Neuronal stem cell (in vitro differentiated cells): Measurements from ENCODE around the gene RPTN.

ENCODE experiments used
- DNase-seq: peaks from one replicate; pipeline ENCODE4 v3.0.0-alpha.2; 2013; ENCODE audit warnings: low spot score
- H2AFZ ChIP-seq: one replicate; pipeline ENCODE4 v1.6.1; 2013; ENCODE audit warnings: mild to moderate bottlenecking, low read length, inconsistent platforms
- H2AK5ac ChIP-seq: 2 replicates; pipeline ENCODE4 v1.6.1; 2013; ENCODE audit warnings: low read depth, mild to moderate bottlenecking, inconsistent platforms, low read length, moderate library complexity, mixed read lengths
- H2BK120ac ChIP-seq: 2 replicates; pipeline ENCODE4 v1.6.1; 2013; ENCODE audit warnings: low read depth, mild to moderate bottlenecking, inconsistent platforms, low read length, moderate library complexity, mixed read lengths
- H2BK12ac ChIP-seq: one replicate; pipeline ENCODE4 v1.6.1; 2013; ENCODE audit warnings: low read length, inconsistent platforms
- H2BK15ac ChIP-seq: 2 replicates; pipeline ENCODE4 v1.6.1; 2013; ENCODE audit warnings: mild to moderate bottlenecking, low read length, inconsistent platforms, mixed read lengths
- H2BK5ac ChIP-seq: one replicate; pipeline ENCODE4 v1.6.1; 2013; ENCODE audit warnings: inconsistent platforms, mild to moderate bottlenecking, low read length, moderate library complexity
- H3K14ac ChIP-seq: one replicate; pipeline ENCODE4 v1.6.1; 2013; ENCODE audit warnings: low read length, inconsistent platforms
- H3K18ac ChIP-seq: 2 replicates; pipeline ENCODE4 v1.6.1; 2013; ENCODE audit warnings: low read length, inconsistent platforms
- H3K23ac ChIP-seq: 2 replicates; pipeline ENCODE4 v1.6.1; 2013; ENCODE audit warnings: low read depth, mild to moderate bottlenecking, mixed read lengths, low read length, inconsistent platforms; ENCODE audit not compliant: poor library complexity
- H3K27ac ChIP-seq: replicated peaks from 3 replicates; pipeline ENCODE4 v1.5.1; 2013; ENCODE audit warnings: low read length, inconsistent platforms
- H3K27me3 ChIP-seq, 3 experiments: 2 replicates each; pipeline ENCODE4 v1.6.1; 2013; ENCODE audit warnings: low read length in 3 of 3, mild to moderate bottlenecking in 2 of 3, inconsistent platforms in 1 of 3, low read depth in 1 of 3, mixed read lengths in 1 of 3, moderate library complexity in 1 of 3; ENCODE audit not compliant: control insufficient read depth in 3 of 3, insufficient read depth in 3 of 3
- H3K36me3 ChIP-seq, 2 donors: replicated peaks in 1 of 2; 2 replicates each; pipeline ENCODE4 v1.6.1; 2013; ENCODE audit warnings: low read length in 2 of 2; ENCODE audit not compliant: control insufficient read depth in 2 of 2, insufficient read depth in 2 of 2
- H3K4ac ChIP-seq: 2 replicates; pipeline ENCODE4 v1.6.1; 2013; ENCODE audit warnings: inconsistent platforms, mild to moderate bottlenecking, low read length, moderate library complexity
- H3K4me1 ChIP-seq, 2 donors: 1 replicate in 1 of 2; 2 replicates in 1 of 2; pipeline ENCODE4 v1.6.1; 2013; ENCODE audit warnings: low read length in 2 of 2, low read depth in 1 of 2; ENCODE audit not compliant: control insufficient read depth in 2 of 2, insufficient read depth in 1 of 2
- H3K4me2 ChIP-seq: one replicate; pipeline ENCODE4 v1.6.1; 2013; ENCODE audit warnings: mild to moderate bottlenecking, low read length, inconsistent platforms; ENCODE audit not compliant: insufficient read depth, poor library complexity, severe bottlenecking
- H3K4me3 ChIP-seq, 2 donors: 2 replicates each; pipeline ENCODE4 v1.5.1; 2013; ENCODE audit warnings: low read length in 2 of 2, mild to moderate bottlenecking in 2 of 2, inconsistent platforms in 1 of 2, moderate library complexity in 1 of 2
- H3K79me1 ChIP-seq: one replicate; pipeline ENCODE4 v1.6.1; 2013; ENCODE audit warnings: low read depth, mild to moderate bottlenecking, inconsistent platforms, low read length, moderate library complexity
- H3K9ac ChIP-seq: one replicate; pipeline ENCODE4 v1.6.1; 2013; ENCODE audit warnings: mild to moderate bottlenecking, low read depth, low read length, inconsistent platforms; ENCODE audit not compliant: poor library complexity
- H3K9me3 ChIP-seq, 2 donors: replicated peaks in 1 of 2; 2 replicates each; pipeline versions ENCODE3 to v1.6.1; 2013; ENCODE audit warnings: low read length in 2 of 2, mild to moderate bottlenecking in 2 of 2, inconsistent platforms in 1 of 2, low read depth in 1 of 2, mixed read lengths in 1 of 2, moderate library complexity in 1 of 2; ENCODE audit not compliant: control insufficient read depth in 2 of 2, insufficient read depth in 1 of 2
- H4K8ac ChIP-seq: one replicate; pipeline ENCODE4 v1.6.1; 2013; ENCODE audit warnings: low read depth, mild to moderate bottlenecking, inconsistent platforms, low read length, moderate library complexity
- H4K91ac ChIP-seq: one replicate; pipeline ENCODE4 v1.6.1; 2013; ENCODE audit warnings: low read length, low read depth, mild to moderate bottlenecking, inconsistent platforms; ENCODE audit not compliant: poor library complexity
- WGBS, 2 donors: extraction: QIAGEN DNeasy Blood & Tissue Kit; methylation state at CpG; one replicate each; pipeline ENCODE4 v1.1.7; 2013; ENCODE audit warnings: missing lambda C conversion rate in 2 of 2, mixed read lengths in 1 of 2; ENCODE audit not compliant: insufficient read length in 2 of 2, insufficient replicate concordance in 1 of 2; ENCODE audit errors: extremely low coverage in 2 of 2; 5-methylcytosine and 5-hydroxymethylcytosine counted together

RPTN gene

DNA sequence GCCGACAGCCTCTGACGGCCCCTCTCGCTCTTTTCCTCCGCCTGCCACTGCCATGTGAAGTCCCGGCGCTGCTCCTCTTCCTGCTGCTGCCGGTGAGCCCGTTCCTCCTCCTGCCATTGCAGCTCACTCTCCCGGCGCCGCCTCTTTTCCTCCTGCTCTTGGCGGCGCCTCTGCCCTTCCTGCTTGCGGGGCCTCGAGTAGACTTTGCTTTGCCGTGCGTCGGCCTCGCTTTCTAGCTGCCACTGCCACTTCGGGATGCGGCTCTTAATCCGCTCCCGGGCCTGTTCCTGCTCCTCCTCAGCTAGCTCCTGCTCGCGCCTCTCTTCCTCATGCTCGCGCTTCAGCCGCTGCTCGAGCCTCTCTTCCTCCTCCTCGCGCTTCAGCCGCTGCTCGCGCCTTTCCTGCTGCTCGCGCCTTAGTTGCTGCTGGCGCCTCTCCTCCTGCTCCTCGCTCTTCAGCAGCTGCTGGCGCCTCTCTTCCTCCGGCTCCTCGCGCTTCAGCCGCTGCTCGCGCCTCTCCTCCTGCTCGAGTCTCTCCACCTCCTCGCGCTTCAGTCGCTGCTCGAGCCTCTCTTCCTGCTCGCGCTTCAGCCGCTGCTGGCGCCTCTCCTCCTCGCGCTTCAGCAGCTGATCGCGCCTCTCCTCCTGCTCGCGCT, 48.0 kb downstream of the RPTN start:
- peak overlapping the region; percentile 84 for H2BK12ac ChIP-seq
- H2AFZ ChIP-seq, result peak overlapping the region; percentile 87
- H3K79me1 ChIP-seq, result peaks cover 2% of the 10 kb centered on the region
- DNase-seq, result peak; percentile 20
- H3K23ac ChIP-seq, result peak overlapping the region; percentile 65
- H3K4me3 ChIP-seq, result peak overlapping the region; percentile 29 to 65
- H2BK15ac ChIP-seq, result no peak overlapping the region
- H4K8ac ChIP-seq, result no peak overlapping the region
- peaks cover 0 to 16% of the 10 kb centered on the region in 2 donors for H3K4me1 ChIP-seq
- peak overlapping the region; percentile 66 for H3K4me2 ChIP-seq
- no CpG with 5 or more reads among the region's 60 CpGs for WGBS, 2 donors
- no peak overlapping the region for H3K4ac ChIP-seq
- H2BK120ac ChIP-seq, result peak overlapping the region; percentile 97
- H3K27ac ChIP-seq, result no peak overlapping the region
- no peak overlapping the region for H4K91ac ChIP-seq
- peaks cover 14 to 52% of the 10 kb centered on the region in 2 donors for H3K9me3 ChIP-seq
- H3K14ac ChIP-seq, result peak overlapping the region; percentile 38
- H2AK5ac ChIP-seq, result peak overlapping the region; percentile 75
- H3K36me3 ChIP-seq, result no peaks in the 10 kb centered on the region
- H3K18ac ChIP-seq, result peak overlapping the region; percentile 90
- peak overlapping the region; percentile 70 for H3K9ac ChIP-seq
- H3K27me3 ChIP-seq, result peaks cover 52 to 73% (median 68%) of the 10 kb centered on the region in 3 experiments
- no peak overlapping the region for H2BK5ac ChIP-seq

DNA sequence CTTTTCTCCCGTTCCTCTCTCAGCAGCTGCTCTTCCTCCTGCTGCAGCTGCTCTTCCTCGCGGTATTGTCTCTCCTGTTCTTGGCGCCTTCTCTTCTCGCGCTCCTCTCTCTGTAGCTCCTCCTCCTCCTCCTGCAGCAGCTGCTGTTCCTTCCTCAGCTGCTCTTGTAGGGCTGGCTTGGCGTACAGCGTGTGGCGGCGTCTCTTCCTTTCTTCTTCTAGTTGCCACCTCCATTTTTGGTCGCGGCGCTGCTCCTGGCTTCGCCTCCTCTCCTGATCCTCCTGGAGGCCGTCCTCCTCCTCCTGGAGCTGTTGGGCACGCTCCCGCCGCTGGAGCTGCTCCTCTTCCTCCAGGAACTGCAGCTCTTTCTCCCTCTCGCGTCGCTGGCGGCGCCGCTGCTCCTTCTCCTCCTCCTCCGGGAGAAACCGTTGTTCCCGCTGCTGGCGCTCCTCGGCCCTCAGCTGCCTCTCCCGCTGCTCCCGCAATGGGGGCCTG, 48.6 kb downstream of the RPTN start:
- Histone ChIP-seq H2BK12ac (no peak overlapping the region), H3K9me3 (peaks cover 14 to 52% of the 10 kb centered on the region in 2 donors), H4K8ac (no peak overlapping the region), H3K4ac (no peak overlapping the region), H3K18ac (peak overlapping the region; percentile 80), H2BK120ac (no peak overlapping the region), H3K4me2 (peak overlapping the region; percentile 25), H3K27ac (no peak overlapping the region), H2AK5ac (no peak overlapping the region), H4K91ac (no peak overlapping the region), H2BK5ac (no peak overlapping the region), H2BK15ac (no peak overlapping the region), H3K9ac (peak overlapping the region; percentile 44), H3K14ac (peak overlapping the region; percentile 21), H3K79me1 (peaks cover 2% of the 10 kb centered on the region), H2AFZ (peak overlapping the region; percentile 87), H3K4me3 (peak overlapping the region in 1 of 2 donors; percentile 65), H3K36me3 (no peaks in the 10 kb centered on the region), H3K27me3 (peaks cover 52 to 76% (median 70%) of the 10 kb centered on the region in 3 experiments), H3K23ac (peak overlapping the region; percentile 20), H3K4me1 (peaks cover 0 to 16% of the 10 kb centered on the region in 2 donors)
- no CpG with 5 or more reads among the region's 31 CpGs for WGBS, 2 donors
- DNase-seq, result no peak

DNA sequence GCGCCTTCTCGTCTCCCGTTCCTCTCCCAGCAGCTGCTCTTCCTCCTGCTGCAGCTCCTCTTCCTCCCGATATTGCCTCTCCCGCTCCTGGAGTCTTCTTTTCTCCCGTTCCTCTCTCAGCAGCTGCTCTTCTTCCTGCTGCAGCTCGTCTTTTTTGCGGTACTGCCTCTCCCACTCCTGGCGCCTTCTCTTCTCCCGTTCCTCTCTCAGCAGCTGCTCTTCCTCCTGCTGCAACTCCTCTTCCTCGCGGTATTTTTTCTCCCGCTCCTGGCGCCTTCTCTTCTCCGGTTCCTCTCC, 49.1 kb downstream of the RPTN start:
- H3K4me2 ChIP-seq, result no peak overlapping the region
- no CpG with 5 or more reads among the region's 15 CpGs for WGBS, 2 donors
- H3K18ac ChIP-seq, result no peak overlapping the region
- peak overlapping the region; percentile 87 for H2AFZ ChIP-seq
- H3K4me1 ChIP-seq, result peaks cover 0 to 16% of the 10 kb centered on the region in 2 donors
- no peak overlapping the region for H4K8ac ChIP-seq
- peaks cover 14 to 50% of the 10 kb centered on the region in 2 donors for H3K9me3 ChIP-seq
- H3K14ac ChIP-seq, result no peak overlapping the region
- H3K27ac ChIP-seq, result no peak overlapping the region
- H3K36me3 ChIP-seq, result no peaks in the 10 kb centered on the region
- peaks cover 52 to 76% (median 69%) of the 10 kb centered on the region in 3 experiments for H3K27me3 ChIP-seq
- no peak overlapping the region for H2BK120ac ChIP-seq
- no peak for DNase-seq
- no peak overlapping the region for H3K9ac ChIP-seq
- H2BK15ac ChIP-seq, result no peak overlapping the region
- H2BK12ac ChIP-seq, result no peak overlapping the region
- H4K91ac ChIP-seq, result no peak overlapping the region
- no peak overlapping the region for H3K4me3 ChIP-seq
- H2AK5ac ChIP-seq, result no peak overlapping the region
- no peak overlapping the region for H3K4ac ChIP-seq
- H3K23ac ChIP-seq, result no peak overlapping the region
- H3K79me1 ChIP-seq, result peaks cover 2% of the 10 kb centered on the region
- no peak overlapping the region for H2BK5ac ChIP-seq

DNA sequence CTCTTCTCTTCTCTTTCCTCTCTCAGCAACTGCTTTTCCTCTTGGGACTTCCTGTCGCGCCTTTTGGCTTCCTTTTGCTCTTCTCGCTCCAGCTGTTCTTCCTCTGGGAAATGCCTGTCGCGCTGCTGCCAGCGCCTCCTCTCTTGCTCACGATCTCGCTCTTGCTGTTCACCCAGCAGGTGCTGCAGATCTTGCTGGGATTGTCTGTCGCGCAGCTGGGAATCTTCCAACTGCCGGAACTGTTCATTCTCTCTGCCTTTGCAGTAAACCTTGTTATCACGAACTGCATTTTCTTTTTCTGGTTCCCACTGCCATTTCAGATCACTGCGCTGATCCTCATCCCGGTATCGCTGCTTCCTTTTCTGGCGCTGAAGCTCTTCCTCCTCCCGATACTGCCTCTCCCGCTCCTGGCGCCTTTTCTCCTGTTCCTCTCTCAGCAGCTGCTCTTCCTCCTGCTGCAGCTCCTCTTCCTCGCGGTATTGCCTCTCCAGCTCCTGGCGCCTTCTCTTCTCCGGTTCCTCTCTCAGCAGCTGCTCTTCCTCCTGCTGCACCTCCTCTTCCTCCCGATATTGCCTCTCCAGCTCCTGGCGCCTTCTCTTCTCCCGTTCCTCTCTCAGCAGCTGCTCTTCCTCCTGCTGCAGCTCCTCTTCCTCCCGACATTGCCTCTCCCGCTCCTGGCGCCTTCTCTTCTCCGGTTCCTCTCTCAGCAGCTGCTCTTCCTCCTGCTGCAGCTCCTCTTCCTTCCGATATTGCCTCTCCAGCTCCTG, 49.6 kb downstream of the RPTN start:
- no peak overlapping the region for H3K4me3 ChIP-seq
- no peak overlapping the region for H2BK120ac ChIP-seq
- H4K91ac ChIP-seq, result no peak overlapping the region
- no peak overlapping the region for H3K4ac ChIP-seq
- H2AFZ ChIP-seq, result no peak overlapping the region
- H3K9ac ChIP-seq, result no peak overlapping the region
- H3K27ac ChIP-seq, result no peak overlapping the region
- H3K36me3 ChIP-seq, result no peaks in the 10 kb centered on the region
- no CpG with 5 or more reads among the region's 31 CpGs for WGBS, 2 donors
- H2BK15ac ChIP-seq, result no peak overlapping the region
- H3K14ac ChIP-seq, result no peak overlapping the region
- no peak overlapping the region for H3K23ac ChIP-seq
- no peak for DNase-seq
- H3K27me3 ChIP-seq, result peaks cover 52 to 72% (median 67%) of the 10 kb centered on the region in 3 experiments
- no peak overlapping the region for H2AK5ac ChIP-seq
- peaks cover 2% of the 10 kb centered on the region for H3K79me1 ChIP-seq
- H4K8ac ChIP-seq, result no peak overlapping the region
- peak overlapping the region; percentile 11 for H3K4me2 ChIP-seq
- H2BK12ac ChIP-seq, result no peak overlapping the region
- H3K18ac ChIP-seq, result no peak overlapping the region
- H3K4me1 ChIP-seq, result peaks cover 0 to 16% of the 10 kb centered on the region in 2 donors
- no peak overlapping the region for H2BK5ac ChIP-seq
- peaks cover 14 to 50% of the 10 kb centered on the region in 2 donors for H3K9me3 ChIP-seq
